HG03575 (cell line): ENCODE data around the gene DLEC1.
"Not testable (repeated sequence)": the region's sequence is repeated elsewhere in the genome, so short reads cannot be mapped to it uniquely, and the experiment has no call there.

Experiments
- ATAC-seq: cut with Tn5 transposase; IDR thresholded peaks from one replicate; pipeline ENCODE4 v1.9.1; 2021; ENCODE audit not compliant: unreplicated experiment, insufficient number of reproducible peaks, low FRiP score; ENCODE audit errors: extremely low read depth

DLEC1 gene

DNA sequence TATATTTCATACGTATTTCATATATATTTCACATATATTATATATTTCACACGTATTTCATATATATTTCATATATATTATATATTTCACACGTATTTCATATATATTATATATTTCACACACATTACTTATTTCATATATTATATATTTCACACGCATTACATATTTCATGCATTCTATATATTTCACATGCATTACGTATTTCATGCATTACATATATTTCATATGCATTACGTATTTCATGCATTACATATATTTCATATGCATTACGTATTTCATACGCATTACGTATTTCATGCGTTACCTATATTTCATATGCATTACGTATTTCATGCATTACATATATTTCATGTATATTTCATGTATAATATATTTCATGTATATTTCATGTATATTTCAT, 121.7 kb downstream of the DLEC1 start:
- ATAC-seq = not testable (repeated sequence)

DNA sequence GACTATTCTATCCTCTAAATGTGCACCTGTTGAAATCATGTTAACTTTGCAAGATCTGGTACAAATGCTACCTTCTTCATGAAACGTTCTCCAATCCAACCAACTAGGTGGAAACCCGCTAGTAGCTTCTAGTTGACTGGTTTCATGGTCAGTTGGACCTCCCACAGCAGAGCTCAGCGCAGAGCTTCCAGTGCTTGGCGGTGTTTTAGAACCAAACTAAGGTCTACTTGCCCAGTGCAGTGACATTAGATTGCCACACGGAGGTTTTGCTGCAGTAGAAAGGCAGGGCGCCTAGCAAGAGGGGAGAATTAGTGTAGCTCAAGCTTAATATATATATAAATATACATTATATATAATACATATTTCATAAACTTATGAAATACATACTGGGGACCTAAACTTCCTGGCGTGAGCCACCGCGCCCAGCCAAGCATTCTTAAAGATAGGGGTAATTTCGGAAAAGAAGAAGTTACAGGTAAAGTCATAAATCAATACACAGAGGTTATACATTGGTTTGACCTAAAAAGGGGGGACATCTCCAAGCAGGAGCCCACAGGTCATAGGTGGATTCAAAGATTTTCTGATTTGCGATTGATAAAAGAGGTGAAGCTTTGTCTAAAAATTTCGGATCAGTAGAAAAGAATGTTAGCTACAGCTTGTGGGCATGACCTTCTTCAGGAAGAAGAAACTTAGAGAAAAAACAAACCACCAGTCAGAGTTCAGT, 124.3 kb downstream of the DLEC1 start:
- no peak for ATAC-seq

DNA sequence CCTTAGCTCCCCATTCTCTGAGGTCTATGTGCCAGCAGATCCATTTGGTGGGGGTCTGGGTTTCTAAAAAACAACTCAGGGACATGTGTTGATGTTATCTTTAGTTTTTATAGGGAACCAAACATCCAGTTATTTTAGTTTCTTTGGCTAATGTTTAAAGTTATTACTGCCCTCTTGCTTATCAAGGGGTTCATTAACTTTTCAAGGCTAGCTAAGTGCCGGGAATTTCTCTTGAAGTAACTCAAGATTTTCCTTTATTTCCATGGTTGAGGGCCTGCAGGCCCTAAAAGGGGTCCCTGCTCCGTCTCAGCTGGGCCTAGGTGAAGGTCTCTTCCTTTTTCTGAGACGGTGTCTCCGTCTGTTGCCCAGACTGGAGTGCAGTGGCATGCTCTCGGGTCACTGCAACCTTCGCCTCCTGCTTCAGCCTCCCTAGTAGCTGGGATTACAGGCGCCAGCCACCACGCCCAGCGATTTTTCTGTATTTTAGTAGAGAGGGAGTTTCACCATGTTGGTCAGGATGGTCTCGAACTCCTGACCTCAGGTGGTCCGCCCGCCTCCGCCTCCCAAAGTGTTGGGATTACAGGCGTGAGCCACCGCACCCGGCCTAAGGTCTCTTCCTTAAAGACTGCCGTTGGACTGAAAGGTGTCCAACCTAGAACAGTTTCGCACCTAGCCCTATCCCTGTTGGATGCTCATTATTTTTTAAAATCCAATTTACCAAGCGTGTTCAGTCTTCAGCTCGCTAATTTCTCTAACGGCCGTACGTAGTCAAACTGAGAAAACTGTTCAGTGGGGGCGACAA, 125.0 kb downstream of the DLEC1 start:
- ATAC-seq = no peak

DNA sequence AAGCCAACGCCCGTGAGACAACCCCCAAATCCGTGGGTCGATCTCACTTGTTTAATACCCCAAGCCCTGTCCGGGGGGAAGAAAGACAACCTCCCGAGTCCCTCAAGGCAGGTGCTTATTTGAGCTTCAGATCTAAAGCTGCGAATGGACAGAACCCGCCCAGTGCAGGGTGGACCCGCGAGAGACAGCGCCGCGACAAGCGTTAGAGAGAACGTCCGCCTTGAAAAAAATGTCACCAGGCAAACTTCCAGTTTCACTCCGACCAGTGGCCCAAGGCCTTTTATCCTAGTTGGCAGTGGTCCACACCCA, 125.6 kb downstream of the DLEC1 start:
- no peak for ATAC-seq

DNA sequence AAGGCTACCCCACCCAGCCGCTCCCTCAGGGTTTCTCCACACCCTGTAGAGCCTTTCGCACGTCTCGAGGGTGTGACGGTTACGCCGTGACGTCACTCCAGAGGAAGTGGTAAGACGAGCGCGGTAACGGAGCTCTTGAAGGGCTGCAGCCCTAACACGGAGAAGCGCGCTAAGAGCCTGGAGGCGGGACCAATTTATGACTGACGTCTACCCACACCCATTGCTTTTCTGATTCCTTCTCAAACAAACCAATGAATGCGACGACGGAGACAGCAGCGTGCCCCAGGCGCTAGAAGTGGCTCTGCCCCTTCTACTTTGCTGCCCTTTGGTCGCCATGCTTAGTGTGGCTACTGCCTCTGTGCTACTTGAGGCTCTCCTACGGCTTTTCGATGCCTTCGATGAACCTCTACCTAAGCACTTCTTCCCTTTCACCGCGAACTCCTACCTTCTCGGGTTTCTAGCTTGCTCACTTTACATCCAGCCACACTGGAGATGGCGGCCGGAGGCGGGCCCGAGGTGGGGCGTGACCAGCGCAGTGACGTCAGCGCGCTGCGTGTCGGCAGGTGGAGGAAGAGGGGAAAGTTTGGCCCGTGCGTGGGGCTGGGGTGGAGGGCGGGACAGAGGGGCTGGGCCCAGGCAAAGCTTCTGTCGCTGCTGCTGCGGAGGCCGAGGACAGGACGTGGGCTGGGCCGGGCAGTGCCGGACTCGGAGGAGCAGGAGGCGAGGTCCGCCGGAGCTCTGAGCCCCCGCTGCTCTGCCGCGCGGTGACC, 126.1 kb downstream of the DLEC1 start, which contains the start of gene OXSR1:
Gene OXSR1, plus strand, starts transcription at position 586 of the 770 bp plus-strand sequence. CDS start 340 bp downstream, outside the sequence.
- peak; percentile 90 for ATAC-seq

DNA sequence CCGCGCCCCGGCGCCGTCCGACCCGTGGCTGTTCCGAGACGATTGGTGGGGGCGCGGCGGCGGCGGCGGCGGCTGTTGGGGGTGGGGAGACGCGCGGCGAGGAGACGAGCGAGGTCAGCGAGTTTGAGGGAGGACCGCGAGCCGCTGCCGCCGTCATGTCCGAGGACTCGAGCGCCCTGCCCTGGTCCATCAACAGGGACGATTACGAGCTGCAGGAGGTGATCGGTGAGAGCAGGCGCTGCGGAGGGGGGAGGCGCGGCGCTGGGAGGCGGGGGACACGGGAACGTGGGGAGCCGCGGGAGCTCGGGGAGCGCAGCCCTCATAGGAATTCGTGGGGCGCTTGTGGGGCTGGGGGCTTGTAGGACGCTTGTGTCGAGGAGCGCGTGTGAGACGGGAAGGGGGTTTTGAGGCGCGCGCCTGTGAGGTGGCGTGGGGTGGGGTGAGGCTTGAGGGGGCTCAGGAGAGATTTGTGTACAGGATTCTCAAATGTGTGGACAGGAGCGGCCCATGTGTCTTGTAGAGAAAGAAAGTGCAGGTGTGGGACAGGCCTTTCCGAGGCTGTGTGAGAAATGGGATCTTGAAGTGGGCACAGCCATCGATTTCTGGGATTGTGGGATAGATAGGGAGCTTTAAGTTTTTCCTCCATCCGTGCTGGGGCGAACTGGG, 126.8 kb downstream of the DLEC1 start:
- ATAC-seq = no peak

DNA sequence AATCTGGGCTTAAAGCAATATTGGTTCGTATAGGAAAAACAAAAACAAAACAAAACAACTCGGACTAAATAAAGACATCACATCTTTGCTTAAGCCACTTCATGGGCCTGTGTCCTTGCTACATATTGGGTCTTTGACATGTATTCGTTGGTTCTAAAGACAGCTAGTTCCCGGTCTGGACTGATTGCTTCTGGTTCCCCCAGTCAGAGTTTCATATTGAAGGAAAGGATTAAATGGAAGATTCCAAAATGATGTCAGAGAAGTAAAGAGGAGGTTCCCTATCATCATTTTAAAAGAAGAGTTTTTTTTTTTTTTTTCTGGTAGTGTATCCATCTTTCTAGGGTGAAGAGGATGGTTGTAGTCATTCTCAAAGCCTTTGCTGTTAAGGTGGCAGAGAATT, 128.6 kb downstream of the DLEC1 start:
- ATAC-seq = no peak

DNA sequence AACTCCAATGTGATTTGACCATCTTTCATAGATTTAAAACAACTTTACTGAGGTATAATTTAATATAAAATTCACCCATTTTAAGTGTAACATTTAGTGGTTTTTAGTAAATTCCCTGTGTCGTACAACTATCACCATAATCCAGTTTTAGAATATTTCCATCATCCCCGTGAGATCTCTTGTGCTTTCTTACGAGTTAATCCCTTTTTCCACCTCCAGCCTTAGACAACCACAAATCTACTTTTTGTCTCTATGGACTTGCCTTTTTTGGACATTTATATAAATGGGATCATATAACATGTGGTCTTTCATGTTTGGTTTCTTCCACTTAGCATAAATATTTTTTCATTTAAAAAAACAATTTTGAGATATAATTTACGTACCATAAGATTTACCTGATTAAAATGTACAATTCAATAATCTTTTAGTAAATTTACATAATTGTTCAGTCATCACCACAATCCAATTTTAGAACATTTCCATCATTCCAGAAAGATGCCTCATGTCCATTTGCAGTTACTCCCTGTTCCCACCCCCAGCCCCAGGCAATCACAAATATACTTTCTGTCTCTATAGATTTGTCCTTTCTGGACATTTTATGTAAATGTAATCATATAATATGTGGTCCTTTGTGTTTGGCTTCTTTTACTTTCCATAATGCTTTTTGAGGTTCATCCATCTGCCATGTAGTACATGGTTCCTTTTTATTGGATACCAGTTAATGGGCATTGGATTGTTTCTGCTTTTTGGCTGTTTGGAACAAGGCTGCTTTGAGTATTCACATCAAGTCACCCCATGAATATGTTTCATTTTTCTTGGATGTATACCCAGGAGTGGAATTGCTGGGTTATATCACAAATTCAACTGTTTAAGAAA, 129.4 kb downstream of the DLEC1 start:
- ATAC-seq = no peak

DNA sequence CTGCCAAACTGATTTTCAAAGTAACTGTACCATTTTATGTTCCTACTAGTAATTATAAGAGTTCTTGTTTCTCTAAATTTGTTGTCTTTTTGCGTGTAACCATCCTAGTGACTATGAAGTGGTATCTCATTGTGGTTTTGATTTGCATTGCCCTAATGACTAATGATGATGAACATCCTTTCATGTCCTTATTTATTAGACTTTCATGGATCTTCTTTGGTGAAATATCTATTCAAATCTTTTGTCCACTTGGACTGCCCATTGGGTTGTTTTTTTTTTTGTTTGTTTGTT, 130.0 kb downstream of the DLEC1 start:
- no peak for ATAC-seq

DNA sequence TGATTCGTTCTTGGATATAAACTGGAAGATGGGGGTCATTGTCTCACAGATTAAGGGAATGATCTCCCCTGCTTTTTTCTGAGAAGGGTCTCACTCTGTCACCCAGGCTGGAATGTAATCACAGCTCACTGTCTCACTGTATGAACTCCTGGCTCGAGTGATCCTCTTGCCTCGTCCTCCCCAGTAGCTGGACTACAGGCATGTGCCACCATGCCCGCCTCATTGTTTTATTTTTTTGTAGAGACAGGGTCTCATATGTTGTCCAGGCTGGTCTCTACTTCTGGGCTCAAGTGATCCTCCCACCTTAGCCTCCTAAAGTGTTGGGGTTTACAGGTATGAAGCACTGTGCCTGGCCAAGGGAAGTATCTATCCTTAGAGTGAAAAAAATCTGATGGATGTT, 131.7 kb downstream of the DLEC1 start:
- no peak for ATAC-seq

DNA sequence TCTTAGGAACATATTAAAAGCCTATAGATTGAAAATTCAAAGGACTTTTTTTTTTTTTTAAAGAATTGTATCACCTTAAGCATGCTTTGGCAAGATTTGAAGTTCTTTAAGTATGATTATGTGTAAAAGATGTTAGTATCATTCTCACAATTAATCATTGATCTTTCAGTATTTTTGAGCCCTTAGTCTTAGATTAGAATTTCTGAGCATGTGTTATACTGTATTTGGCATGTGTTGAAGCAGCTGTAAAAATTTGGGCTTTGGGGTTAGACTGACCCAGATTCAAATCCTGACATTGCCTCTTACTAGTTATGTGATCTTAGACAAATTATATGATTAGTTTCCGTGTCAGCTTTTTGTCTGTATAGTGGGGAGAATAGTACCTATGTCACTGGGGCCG, 132.6 kb downstream of the DLEC1 start:
- ATAC-seq = no peak
